Measurements from ENCODE around the gene MINPP1. TPM values are rescaled to one million over a fixed set of nuclear protein-coding genes. Genes with fewer than 3 reads are reported as not detected.

MINPP1 gene, protein sequence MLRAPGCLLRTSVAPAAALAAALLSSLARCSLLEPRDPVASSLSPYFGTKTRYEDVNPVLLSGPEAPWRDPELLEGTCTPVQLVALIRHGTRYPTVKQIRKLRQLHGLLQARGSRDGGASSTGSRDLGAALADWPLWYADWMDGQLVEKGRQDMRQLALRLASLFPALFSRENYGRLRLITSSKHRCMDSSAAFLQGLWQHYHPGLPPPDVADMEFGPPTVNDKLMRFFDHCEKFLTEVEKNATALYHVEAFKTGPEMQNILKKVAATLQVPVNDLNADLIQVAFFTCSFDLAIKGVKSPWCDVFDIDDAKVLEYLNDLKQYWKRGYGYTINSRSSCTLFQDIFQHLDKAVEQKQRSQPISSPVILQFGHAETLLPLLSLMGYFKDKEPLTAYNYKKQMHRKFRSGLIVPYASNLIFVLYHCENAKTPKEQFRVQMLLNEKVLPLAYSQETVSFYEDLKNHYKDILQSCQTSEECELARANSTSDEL
- total RNA-seq: 22.2 TPM

DNA sequence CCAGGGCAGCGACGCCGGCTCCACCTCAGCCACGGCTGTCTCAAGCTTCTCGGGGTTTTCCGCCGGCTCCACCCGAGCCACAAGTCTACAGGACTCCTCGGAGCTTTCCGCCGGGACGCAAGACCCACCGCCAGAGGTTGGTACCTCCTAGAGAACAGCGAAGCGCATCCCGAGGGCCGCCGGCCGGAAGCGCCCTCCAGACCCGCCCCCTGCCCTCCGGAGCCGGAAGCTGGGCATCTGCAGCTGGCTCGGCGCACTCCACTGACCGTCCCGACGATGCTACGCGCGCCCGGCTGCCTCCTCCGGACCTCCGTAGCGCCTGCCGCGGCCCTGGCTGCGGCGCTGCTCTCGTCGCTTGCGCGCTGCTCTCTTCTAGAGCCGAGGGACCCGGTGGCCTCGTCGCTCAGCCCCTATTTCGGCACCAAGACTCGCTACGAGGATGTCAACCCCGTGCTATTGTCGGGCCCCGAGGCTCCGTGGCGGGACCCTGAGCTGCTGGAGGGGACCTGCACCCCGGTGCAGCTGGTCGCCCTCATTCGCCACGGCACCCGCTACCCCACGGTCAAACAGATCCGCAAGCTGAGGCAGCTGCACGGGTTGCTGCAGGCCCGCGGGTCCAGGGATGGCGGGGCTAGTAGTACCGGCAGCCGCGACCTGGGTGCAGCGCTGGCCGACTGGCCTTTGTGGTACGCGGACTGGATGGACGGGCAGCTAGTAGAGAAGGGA is at the start of gene MINPP1:
MINPP1 (plus strand) TSS at position 254 of the 726 bp plus-strand sequence; CDS start at position 277, 23 bp downstream.

Other genes with a start within 250 kb of the MINPP1 start
- gene NUTM2D, start 147.1 kb upstream of the MINPP1 start, total RNA-seq: 11.9 TPM
- 2.5 TPM for gene PAPSS2, start 155.0 kb downstream of the MINPP1 start, total RNA-seq

Measured in parietal lobe (tissue), 1 donor.